Peyer's patch (tissue), 4 donors: Measurements from ENCODE around the gene SLC44A2.

Experiments used
- POLR2A ChIP-seq, 2 donors: fragments of 450-650 bp; IDR thresholded peaks; one replicate each; pipeline ENCODE4 v1.5.1; 2017; ENCODE audit warnings: antibody characterized with exemption in 2 of 2, mild to moderate bottlenecking in 2 of 2, moderate library complexity in 2 of 2
- TF ChIP-seq, protein P1 (sequence below), 6 experiments: fragments of 450-650 bp in 4 of 6; fragments of 200-600 bp in 2 of 6; sonication (generic) in 1 of 6; IDR thresholded peaks; one replicate each; pipeline ENCODE4 v1.5.1; 2017 to 2019; ENCODE audit warnings: antibody characterized with exemption in 6 of 6, mild to moderate bottlenecking in 3 of 6, moderate library complexity in 1 of 6

DNA sequence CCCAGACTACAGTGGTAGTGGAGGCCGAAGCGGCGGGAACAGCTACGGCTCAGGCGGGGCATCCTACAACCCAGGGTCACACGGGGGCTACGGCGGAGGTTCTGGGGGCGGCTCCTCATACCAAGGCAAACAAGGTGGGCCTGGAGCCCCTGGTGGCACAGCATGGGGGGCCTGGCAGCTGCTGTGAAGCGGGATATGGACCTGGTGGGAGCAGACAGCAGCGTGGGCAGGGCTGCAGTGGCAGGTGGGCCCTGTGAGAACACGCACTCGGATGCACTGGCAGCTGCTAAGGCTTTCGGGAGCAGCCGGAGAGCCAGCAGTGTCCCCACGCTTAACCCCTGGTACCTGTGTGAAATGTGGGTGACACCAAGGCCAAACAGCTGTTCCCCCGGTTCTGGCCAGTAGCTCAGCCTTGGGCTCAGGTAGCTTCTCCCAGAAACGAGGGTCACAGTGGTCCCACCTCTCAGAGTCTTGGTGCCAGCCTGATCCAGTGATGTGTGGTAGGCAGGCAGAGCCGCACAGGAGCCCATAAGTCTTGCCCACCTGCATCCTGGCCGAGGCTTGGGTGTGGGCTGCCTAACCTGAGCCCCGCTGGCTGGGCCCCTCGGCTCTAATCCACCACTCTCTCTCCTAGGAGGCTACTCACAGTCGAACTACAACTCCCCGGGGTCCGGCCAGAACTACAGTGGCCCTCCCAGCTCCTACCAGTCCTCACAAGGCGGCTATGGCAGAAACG is 63.4 kb downstream of the SLC44A2 start:
- TF ChIP-seq, protein P1, sequence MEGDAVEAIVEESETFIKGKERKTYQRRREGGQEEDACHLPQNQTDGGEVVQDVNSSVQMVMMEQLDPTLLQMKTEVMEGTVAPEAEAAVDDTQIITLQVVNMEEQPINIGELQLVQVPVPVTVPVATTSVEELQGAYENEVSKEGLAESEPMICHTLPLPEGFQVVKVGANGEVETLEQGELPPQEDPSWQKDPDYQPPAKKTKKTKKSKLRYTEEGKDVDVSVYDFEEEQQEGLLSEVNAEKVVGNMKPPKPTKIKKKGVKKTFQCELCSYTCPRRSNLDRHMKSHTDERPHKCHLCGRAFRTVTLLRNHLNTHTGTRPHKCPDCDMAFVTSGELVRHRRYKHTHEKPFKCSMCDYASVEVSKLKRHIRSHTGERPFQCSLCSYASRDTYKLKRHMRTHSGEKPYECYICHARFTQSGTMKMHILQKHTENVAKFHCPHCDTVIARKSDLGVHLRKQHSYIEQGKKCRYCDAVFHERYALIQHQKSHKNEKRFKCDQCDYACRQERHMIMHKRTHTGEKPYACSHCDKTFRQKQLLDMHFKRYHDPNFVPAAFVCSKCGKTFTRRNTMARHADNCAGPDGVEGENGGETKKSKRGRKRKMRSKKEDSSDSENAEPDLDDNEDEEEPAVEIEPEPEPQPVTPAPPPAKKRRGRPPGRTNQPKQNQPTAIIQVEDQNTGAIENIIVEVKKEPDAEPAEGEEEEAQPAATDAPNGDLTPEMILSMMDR (IDR thresholded peaks at IDR 0.05): no peak
- TF ChIP-seq POLR2A (IDR thresholded peaks at IDR 0.05): no peak
